DMS79 (cell line): ENCODE measurements around the gene RBM20.
"Not testable (repeated sequence)": the region's sequence is repeated elsewhere in the genome, so short reads cannot be mapped to it uniquely, and the experiment has no call there.

Source experiments
- DNase-seq: peaks from one replicate; lab custom pipeline; 2025; lab: John Stamatoyannopoulos, UW

Gene RBM20

DNA sequence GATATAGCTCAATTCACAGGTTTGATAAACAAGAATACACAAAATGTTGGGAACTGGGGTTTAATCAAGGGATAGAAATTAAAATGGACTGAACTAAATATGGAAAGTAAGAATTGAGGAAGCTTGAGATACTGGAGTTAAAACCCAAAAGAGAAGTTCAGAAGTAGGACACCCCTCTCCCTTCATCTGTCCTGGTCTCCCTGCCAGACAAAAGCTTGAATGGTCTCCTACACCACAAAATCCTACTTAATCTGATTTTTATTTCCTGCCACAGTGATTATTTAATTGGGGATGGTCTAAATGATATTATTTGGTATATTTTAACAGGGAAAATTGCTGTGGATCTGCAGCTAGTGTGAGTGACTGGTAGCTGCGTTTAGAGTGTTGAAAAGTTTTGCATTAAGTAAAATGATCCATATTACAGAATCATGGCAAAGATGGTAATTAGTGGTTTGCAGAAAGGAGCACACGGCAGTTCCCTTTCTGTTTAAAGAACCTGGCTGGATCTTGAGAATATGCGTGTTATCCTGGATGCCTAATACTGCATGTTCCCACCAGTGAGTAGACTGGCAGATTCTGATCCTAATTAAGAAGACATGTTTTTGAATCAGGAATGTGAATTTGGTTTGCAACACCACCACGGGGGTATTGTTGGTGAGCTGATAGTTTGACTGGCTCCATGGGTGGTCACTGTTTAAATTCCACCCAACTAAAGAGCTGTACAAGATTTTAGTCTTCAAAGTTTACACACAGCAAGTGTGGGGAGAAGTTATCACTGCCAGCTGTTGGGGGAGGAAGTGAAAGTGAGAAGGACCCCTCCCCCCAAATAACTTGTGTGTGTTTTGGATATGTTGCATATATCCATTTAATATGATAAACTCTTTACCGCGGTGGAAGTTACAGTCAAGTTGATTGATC is 5.5 kb downstream of the RBM20 start:
- DNase-seq: no peak

- DNase-seq: no peak
These were observed 6.1 kb downstream of the RBM20 start for GRCh38 chr10:110650265-110650668.

- no peak for DNase-seq
These were observed 7.2 kb downstream of the RBM20 start for GRCh38 chr10:110651044-110651958.

GRCh38 chr10:110652475-110653118 is 8.5 kb downstream of the RBM20 start:
- DNase-seq: no peak

DNA sequence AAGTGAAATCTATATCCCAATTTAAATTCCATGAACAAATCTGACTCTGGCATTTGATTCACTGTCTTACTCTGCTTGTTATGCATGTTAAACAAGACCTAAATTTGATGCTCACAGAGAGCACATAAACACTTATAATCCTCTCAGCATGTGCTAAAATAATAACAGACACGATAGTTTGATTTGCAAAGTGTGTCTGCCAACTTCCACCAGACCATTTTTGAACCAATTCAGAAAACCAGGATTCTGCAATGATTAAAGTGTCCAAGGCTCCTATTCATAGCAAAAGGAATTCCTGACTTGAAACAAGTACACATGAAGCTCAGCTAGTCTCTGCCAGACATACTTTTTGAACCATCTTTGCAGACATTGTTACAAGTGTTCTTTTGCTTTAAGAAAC is 11.2 kb downstream of the RBM20 start:
- no peak for DNase-seq

DNA sequence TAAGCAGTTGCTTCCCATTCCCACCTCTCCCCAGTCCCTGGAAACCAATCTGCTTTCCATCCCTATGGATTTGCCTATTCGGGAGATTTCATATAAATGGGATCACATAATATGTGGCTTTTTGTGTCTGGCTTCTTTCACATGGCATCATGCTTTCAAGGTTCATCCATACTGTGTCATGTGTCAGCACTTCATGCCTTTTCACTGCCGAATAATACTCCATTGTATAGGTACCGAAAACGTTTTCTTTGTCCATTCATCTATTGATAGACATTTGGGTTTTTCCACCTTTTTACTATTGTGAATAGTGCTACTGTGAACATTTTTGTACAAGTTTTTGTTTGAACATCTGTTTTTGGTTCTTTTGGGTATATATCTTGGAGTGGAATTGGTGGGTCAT is 12.5 kb downstream of the RBM20 start:
- DNase-seq: no peak

GRCh38 chr10:110657973-110658691 is 14.0 kb downstream of the RBM20 start:
- no peak for DNase-seq

- DNase-seq: no peak
These were observed 15.4 kb downstream of the RBM20 start for GRCh38 chr10:110659558-110659957.

DNA sequence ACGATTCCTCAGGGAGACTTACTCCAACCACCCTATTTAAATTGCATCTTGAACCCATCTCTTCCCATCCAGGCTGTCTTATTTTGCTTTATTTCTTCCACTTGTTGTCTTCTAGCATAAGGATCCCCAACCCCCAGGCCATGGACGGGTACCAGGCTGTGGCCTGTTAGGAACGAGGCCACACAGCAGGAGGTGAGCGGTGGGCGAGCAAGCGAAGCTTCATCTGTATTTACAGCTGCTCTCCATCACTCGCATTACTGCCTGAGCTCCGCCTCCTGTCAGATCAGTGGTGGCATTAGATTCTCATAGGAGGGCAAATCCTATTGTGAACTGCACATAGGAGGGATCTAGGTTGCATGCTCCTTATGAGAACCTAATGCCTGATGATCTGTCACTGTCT is 16.2 kb downstream of the RBM20 start:
- DNase-seq: not testable (repeated sequence)

DNA sequence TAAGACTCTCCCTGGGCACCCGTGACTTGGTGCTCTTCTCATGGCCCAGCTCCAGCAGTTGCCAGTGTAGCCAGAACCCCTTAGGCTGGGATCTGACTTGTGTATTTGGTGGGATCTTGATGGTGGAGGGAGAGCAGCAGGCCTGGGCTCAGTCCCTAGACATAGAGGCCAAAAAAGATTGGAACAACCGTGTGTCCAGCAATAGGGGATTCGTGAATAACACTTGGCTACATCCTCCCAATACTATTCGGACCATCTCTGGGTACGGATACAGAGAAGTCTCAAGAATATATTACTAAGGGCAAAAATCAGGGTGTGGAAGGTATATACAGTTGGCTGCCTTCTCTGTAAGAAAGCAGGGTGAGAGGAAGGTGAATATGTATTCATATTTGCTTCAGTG is 17.2 kb downstream of the RBM20 start:
- no peak for DNase-seq

GRCh38 chr10:110664483-110665420 is 20.6 kb downstream of the RBM20 start:
- no peak for DNase-seq

DNA sequence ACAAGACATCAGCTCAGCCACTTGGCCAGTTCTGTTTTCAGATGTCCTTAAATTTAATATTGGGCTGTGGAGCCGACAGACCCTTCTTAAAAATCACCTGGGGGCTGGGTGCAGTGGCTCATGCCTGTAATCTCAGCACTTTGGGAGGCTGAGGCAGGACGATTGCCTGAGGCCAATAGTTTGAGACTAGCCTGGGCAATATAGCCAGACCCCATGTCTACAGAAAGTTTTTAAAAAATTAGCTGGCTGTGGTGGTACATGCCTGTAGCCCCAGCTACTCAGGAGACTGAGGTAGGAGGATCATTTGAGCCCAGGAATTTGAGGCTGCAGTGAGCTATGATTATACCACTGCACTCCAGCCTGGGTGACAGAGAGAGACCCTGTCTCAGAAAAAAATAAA is 22.1 kb downstream of the RBM20 start:
- not testable (repeated sequence) for DNase-seq

- no peak for DNase-seq
These were observed 22.5 kb downstream of the RBM20 start for GRCh38 chr10:110666673-110667072.

DNA sequence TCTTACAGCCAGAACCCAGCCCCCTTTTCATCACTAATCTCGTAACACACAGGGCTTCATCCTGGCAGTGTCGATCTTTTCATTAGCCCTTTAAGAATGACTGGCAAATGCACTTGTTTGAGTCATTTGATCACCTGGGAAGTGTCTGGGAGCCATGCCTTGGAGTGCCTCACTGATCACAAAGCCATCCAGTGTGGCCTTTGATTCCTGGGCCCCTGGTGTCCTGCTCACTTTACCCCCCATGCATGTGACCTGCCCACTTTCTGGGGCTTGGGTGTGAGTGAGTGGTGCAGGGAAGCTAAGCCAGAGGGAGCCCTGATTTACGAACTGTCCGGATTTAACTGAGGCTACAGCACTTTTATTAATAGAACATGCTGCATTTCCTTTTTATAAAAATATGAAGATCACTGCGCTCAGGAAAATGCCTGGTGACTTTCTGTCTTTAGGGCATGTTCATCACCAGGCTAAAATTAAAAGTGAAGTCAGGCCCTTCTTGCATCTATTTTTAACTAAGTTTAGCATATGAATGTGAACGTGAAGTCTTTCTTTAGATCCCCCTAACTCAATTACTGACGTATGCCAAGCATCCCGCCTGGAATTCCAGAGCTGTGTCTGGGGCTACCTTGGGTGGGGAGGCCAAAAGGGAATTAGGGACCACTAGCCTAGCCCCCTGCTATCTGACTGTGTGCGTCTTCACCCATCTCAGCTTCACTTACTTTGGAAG is 23.6 kb downstream of the RBM20 start:
- no peak for DNase-seq

DNA sequence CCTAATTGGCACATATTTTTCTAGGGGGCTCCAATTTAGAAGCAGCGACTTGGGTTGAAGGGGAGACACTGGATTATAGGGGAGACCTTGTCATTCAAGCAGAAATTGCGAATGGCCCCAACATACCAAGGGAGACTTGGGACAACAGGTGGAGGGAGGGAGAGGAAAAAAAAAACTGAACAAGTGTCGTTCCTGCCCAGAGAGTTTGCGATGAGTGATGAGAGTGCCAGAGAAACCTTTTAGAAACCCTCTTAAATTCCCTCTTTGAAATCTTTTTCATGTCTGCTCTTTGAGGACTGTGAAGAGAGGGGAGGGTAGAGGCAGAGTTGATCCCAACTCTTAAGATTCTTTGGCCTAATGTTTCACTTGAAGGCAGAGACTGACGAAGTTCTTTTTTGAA is 24.3 kb downstream of the RBM20 start:
- DNase-seq: no peak

GRCh38 chr10:110670335-110670734 is 26.2 kb downstream of the RBM20 start:
- no peak for DNase-seq

DNA sequence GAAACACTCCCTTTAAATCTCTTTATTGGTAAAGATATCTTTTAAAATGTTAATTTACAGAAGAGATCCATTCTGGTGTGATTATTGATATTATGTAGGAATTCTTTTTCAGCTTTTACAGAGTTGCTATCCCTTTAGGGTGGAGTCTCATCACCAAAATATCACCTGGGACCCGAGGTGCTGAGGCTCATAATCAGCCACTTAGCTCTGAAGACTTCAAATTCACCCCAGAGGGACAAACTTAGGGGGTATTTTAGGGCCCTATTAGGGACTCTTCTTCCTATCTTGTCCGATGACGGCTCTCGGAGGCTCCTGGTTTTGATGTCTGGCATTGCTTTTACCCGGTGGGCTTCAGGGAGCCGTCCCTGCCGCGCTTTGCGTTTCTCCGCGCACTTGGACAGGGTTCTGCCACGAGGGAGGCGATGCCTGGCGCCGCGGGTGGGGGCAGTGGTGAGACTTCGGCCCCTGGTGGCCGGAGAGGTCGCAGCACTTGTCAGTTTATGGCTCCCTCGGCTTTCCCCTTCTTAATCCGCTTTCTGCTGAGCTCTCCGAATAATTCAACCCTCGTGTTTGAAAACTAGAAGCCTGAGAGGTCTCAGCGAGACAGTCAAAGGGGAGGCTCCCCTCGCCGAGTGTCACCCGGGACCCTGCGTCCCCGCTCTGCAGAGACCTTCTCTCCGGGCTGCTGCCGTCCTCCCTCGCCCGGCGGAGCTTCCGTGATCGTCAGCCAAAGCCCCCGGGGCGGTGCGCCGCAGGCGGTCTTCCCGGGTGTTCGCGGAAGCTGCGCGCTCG is 27.8 kb downstream of the RBM20 start:
- DNase-seq: no peak

DNA sequence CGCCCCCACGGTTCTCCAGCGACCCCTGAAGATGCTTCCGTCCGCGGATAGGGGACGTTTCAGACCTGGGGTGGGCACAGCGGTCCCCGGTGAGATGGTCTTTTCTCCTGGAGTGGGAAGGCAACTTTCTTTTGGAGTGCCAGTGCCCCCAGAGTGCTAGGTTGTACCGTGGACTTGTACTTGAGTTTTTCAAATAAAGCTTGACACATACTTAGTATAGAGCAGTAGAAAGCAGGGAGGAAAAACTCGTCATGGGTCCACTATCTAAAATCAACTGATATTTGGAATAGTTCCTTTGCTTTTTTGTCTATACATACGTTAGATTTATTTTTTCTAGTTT is 28.4 kb downstream of the RBM20 start:
- DNase-seq: no peak

DNA sequence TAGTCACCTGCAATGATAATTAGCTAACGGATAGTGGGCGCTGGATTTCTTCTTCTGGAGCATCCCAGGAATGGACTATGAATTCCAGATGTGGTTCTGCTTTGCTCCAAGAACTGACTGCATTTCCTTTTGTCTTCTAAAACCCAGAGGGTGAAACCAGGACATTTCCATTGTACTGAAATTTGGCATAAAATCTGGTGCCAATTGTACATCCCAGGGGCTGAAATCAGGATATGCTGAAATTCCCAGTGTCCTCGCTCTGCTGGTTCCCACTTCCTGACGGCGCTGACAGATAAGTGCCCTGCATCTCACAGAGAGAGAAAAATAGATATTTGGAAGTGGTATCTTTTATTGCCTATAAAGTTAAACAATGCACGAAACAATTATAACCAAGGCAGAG is 31.9 kb downstream of the RBM20 start:
- DNase-seq: no peak
